ENCODE data around the gene RUVBL1.
"Not testable (repeated sequence)": the region's sequence is repeated elsewhere in the genome, so short reads cannot be mapped to it uniquely, and the experiment has no call there.

RUVBL1 gene

GRCh38 chr3:128163432-128163831 is 39.8 kb upstream of the RUVBL1 start:
- DNase-seq (ENCODE audit: low spot score) = no peak
- no peak for TF ChIP-seq CTCF (IDR thresholded peaks at IDR 0.05; ENCODE audit: extremely low read depth, missing control alignments)

GRCh38 chr3:128160661-128161060 is 37.0 kb upstream of the RUVBL1 start:
- no peak for TF ChIP-seq CTCF (IDR thresholded peaks at IDR 0.05; ENCODE audit: extremely low read depth, missing control alignments)
- DNase-seq (ENCODE audit: low spot score) = no peak

- DNase-seq (ENCODE audit: low spot score) = no peak
- no peak for TF ChIP-seq CTCF (IDR thresholded peaks at IDR 0.05; ENCODE audit: extremely low read depth, missing control alignments)
These were observed 32.2 kb upstream of the RUVBL1 start for GRCh38 chr3:128155616-128156360.

GRCh38 chr3:128154354-128154753 is 30.7 kb upstream of the RUVBL1 start:
- not testable (repeated sequence) for DNase-seq (ENCODE audit: low spot score)

- no peak for TF ChIP-seq CTCF (IDR thresholded peaks at IDR 0.05; ENCODE audit: extremely low read depth, missing control alignments)
These were observed 29.8 kb upstream of the RUVBL1 start, which contains the start of gene EEFSEC for GRCh38 chr3:128153156-128154041. TSS of gene EEFSEC (plus strand) at chr3:128153481. CDS start at chr3:128153508, 27 bp downstream.

GRCh38 chr3:128152419-128153155 is 29.0 kb upstream of the RUVBL1 start:
- TF ChIP-seq CTCF (IDR thresholded peaks at IDR 0.05; ENCODE audit: extremely low read depth, missing control alignments) = no peak
- no peak for DNase-seq (ENCODE audit: low spot score)

More at GRCh38 chr3:128153156-128154041, 29.8 kb upstream of the RUVBL1 start, which contains the start of gene EEFSEC:
- peak; percentile 90 for DNase-seq (ENCODE audit: low spot score)

- no peak for DNase-seq (ENCODE audit: low spot score)
- no peak for TF ChIP-seq CTCF (IDR thresholded peaks at IDR 0.05; ENCODE audit: extremely low read depth, missing control alignments)
These were observed 28.2 kb upstream of the RUVBL1 start for GRCh38 chr3:128151758-128152274.

Data from GM20000 (cell line).